Ascending aorta (tissue), 2 donors: Measurements from ENCODE around the gene CEP97. TPM values are rescaled to one million over a fixed set of nuclear protein-coding genes. Genes with fewer than 3 reads are reported as not detected.
A peak's percentile ranks its signal among the peaks of the same experiment; 100 is the strongest.
"Not testable (repeated sequence)": the region's sequence is repeated elsewhere in the genome, so short reads cannot be mapped to it uniquely, and the experiment has no call there.

Experiments used
- DNase-seq, 2 donors: peaks; one replicate each; pipeline ENCODE4 v3.0.0-alpha.2; 2019; ENCODE audit warnings: low spot score in 2 of 2
- H3K27ac ChIP-seq, 2 donors: fragments of 200-600 bp; sonication (generic); one replicate each; pipeline ENCODE4 v1.5.1; 2016 to 2017; ENCODE audit warnings: mild to moderate bottlenecking in 1 of 2
- H3K27me3 ChIP-seq: fragments of 200-600 bp; sonication (generic); one replicate; pipeline ENCODE4 v1.5.1; 2017
- H3K36me3 ChIP-seq, 2 donors: fragments of 200-600 bp; sonication (generic); one replicate each; pipeline ENCODE4 v1.5.1; 2016
- H3K4me1 ChIP-seq, 2 donors: fragments of 200-600 bp; sonication (generic); one replicate each; pipeline ENCODE4 v1.5.1; 2016 to 2017; ENCODE audit warnings: mild to moderate bottlenecking in 1 of 2
- H3K4me3 ChIP-seq, 2 donors: fragments of 200-600 bp; sonication (generic); one replicate each; pipeline ENCODE4 v1.5.1; 2016 to 2017; ENCODE audit warnings: mild to moderate bottlenecking in 1 of 2
- H3K9me3 ChIP-seq, 2 donors: fragments of 200-600 bp; sonication (generic); one replicate each; pipeline ENCODE4 v1.5.1; 2016
- intact Hi-C: fragments of 100-400 bp; cut with DNase I; formaldehyde crosslinking; loops from one replicate; pipeline ENCODE4 v1.15.1; 2023
- total RNA-seq: library from RNA; depleted of rRNA; stranded (reverse); fragments of >200 nt; gene quantifications from one replicate; pipeline ENCODE4 v1.1.0, GENCODE V29; 2016
- TF ChIP-seq, protein P1 (sequence below), 3 experiments: fragments of 200-600 bp in 2 of 3; fragments of 450-650 bp in 1 of 3; sonication (generic) in 2 of 3; IDR thresholded peaks; one replicate each; pipeline ENCODE4 v1.5.1; 2016 to 2019; ENCODE audit warnings: antibody characterized with exemption in 3 of 3, mild to moderate bottlenecking in 1 of 3, moderate library complexity in 1 of 3

The CEP97 gene
- total RNA-seq, 1 donor from 2014 or later: 1.3 TPM

DNA sequence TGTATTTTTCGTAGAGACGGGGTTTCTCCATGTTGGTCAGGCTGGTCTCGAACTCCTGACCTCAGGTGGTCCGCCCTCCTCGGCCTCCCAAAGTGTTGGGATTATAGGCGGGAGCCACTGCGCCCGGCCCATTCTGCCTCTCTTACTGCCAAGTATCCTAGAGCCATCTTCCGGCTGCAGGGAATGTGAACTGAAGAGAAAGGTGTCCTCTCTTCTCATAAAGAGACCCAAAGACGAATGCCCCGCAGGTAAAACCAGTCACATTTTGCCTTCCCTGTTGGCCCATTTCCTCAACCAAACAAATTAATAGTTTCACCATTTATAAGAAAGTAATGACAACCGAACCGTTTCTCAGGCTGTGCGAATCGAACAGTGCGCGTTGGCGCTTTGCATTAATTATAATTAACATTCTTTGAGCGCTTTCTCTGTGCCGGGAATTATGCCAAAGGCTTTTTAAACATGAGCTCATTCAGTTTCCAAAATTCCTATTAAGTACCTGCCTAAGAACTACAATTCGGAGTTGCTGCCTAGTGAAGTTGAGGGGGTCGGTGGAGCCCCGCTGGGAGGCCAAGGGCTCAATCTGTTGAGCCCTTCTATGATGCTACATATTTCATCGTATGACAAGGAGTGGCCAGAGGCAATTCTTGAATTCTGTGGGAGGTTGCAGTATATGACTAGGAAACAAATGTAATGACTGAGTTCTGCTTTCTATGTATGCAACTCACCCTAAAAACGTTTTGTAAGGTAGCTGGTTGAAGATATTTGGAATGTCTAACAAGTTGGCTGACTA is 37.1 kb upstream of the CEP97 start:
- Histone ChIP-seq H3K36me3 (peaks cover 15 to 33% of the 10 kb centered on the region in 2 donors), H3K4me1 (peaks cover 12 to 21% of the 10 kb centered on the region in 2 donors), H3K27me3 (no peaks in the 10 kb centered on the region), H3K4me3 (peak overlapping the region; percentile 72 to 75), H3K9me3 (no peaks in the 10 kb centered on the region), H3K27ac (peak overlapping the region; percentile 90 to 94)
- intact Hi-C loops: loop anchor here (2.0 kb wide), 1 partner anchor 37 kb away; the partner anchor contains the start of gene CEP97
- TF ChIP-seq, protein P1, sequence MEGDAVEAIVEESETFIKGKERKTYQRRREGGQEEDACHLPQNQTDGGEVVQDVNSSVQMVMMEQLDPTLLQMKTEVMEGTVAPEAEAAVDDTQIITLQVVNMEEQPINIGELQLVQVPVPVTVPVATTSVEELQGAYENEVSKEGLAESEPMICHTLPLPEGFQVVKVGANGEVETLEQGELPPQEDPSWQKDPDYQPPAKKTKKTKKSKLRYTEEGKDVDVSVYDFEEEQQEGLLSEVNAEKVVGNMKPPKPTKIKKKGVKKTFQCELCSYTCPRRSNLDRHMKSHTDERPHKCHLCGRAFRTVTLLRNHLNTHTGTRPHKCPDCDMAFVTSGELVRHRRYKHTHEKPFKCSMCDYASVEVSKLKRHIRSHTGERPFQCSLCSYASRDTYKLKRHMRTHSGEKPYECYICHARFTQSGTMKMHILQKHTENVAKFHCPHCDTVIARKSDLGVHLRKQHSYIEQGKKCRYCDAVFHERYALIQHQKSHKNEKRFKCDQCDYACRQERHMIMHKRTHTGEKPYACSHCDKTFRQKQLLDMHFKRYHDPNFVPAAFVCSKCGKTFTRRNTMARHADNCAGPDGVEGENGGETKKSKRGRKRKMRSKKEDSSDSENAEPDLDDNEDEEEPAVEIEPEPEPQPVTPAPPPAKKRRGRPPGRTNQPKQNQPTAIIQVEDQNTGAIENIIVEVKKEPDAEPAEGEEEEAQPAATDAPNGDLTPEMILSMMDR (IDR thresholded peaks at IDR 0.05): no peak
- no peak for DNase-seq

DNA sequence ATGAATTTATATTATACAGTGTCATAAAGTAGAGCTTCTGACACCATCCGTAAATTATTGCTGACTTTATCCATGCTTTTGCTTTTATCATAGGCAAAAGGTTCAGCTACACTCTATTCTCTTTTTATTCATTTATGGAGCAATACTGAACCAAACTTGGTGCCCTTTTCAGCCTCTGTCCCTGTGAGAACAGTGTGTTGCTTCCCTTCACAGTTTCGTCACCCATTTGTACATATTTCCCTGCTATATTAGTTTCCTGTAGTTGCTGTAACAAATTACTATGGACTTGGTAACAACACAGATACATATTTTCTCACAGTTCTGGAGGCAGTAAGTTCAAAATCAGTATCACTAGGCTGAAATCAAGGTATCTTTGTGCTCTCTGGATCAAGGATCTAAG is 35.1 kb upstream of the CEP97 start:
- TF ChIP-seq, protein P1 (IDR thresholded peaks at IDR 0.05): no peak
- Histone ChIP-seq H3K9me3 (no peaks in the 10 kb centered on the region), H3K36me3 (peaks cover under 1 to 14% of the 10 kb centered on the region in 2 donors), H3K27ac (no peak overlapping the region), H3K27me3 (no peaks in the 10 kb centered on the region), H3K4me3 (no peak overlapping the region), H3K4me1 (peaks cover 5 to 13% of the 10 kb centered on the region in 2 donors)
- intact Hi-C loops: no loop called here
- DNase-seq: no peak

DNA sequence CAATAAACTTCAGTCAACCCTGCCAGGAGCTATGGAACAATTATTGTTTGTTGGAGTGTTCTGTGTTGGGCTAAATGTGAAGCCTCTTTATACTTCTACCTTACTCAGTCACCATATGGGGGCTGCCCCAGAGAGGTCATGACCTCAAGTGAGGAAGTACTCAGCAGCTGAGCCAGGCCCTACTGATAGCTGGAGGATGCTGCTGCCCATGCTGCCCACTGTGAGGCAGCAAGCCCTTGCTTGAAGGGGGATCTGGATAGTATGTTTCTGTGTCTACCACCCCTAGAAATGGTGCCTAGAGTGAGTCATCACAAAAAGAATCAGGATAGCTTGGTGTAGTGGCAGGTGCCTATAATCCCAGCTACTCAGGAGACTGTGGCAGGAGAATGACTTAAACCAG is 33.4 kb upstream of the CEP97 start:
- H3K27ac ChIP-seq: no peak overlapping the region
- H3K27me3 ChIP-seq: no peaks in the 10 kb centered on the region
- intact Hi-C loops: no loop called here
- no peaks in the 10 kb centered on the region for H3K36me3 ChIP-seq
- TF ChIP-seq, protein P1 (IDR thresholded peaks at IDR 0.05): no peak
- no peaks in the 10 kb centered on the region for H3K4me1 ChIP-seq
- no peaks in the 10 kb centered on the region for H3K9me3 ChIP-seq
- no peak overlapping the region for H3K4me3 ChIP-seq
- no peak for DNase-seq

DNA sequence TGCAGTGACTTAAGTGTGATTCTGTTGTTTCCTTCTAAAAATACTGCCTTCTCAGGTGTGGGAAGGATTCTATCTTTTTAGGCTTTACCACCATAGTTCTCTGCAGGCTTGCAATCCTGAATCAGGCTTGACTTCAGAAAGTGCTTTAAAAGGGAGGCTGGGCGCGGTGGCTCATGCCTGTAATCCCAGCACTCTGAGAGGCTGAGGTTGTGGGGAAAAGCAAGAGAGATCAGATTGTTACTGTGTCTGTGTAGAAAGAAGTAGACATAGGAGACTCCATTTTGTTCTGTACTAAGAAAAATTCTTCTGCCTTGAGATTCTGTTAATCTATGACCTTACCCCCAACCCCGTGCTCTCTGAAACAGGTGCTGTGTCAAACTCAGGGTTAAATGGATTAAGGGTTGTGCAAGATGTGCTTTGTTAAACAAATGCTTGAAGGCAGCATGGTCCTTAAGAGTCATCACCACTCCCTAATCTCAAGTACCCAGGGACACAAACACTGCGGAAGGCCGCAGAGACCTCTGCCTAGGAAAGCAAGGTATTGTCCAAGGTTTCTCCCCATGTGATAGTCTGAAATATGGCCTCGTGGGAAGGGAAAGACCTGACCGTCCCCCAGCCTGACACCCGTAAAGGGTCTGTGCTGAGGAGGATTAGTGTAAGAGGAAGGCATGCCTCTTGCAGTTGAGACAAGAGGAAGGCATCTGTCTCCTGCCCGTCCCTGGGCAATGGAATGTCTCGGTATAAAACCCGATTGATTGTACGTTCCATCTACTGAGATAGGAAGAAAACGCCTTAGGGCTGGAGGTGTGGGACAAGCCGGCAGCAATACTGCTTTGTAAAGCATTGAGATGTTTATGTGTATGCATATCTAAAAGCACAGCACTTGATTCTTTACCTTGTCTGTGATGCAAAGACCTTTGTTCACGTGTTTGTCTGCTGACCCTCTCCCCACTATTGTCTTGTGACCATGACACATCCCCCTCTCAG is 32.4 kb upstream of the CEP97 start:
- H3K27me3 ChIP-seq, DNase-seq, intact Hi-C loops, H3K36me3 ChIP-seq, H3K4me1 ChIP-seq, H3K4me3 ChIP-seq, H3K9me3 ChIP-seq, H3K27ac ChIP-seq: not testable (repeated sequence)

DNA sequence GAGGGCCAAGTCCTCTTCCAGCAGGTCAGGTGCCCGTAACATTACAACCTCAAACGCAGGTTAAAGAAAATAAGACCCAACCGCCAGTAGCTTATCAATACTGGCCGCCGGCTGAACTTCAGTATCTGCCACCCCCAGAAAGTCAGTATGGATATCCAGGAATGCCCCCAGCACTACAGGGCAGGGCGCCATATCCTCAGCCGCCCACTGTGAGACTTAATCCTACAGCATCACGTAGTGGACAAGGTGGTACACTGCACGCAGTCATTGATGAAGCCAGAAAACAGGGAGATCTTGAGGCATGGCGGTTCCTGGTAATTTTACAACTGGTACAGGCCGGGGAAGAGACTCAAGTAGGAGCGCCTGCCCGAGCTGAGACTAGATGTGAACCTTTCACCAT is 30.9 kb upstream of the CEP97 start:
- DNase-seq, H3K27ac ChIP-seq, H3K27me3 ChIP-seq, H3K36me3 ChIP-seq, intact Hi-C loops, H3K9me3 ChIP-seq, H3K4me3 ChIP-seq, H3K4me1 ChIP-seq: not testable (repeated sequence)
- TF ChIP-seq, protein P1 (IDR thresholded peaks at IDR 0.05): peak; percentile 28 to 39 (median 39)

DNA sequence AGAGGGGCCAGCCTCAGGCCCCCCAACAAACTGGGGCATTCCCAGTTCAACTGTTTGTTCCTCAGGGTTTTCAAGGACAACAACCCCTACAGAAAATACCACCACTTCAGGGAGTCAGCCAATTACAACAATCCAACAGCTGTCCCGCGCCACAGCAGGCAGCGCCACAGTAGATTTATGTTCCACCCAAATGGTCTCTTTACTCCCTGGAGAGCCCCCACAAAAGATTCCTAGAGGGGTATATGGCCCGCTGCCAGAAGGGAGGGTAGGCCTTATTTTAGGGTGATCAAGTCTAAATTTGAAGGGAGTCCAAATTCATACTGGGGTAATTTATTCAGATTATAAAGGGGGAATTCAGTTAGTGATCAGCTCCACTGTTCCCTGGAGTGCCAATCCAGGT is 29.6 kb upstream of the CEP97 start:
- DNase-seq, intact Hi-C loops, H3K4me3 ChIP-seq, H3K27me3 ChIP-seq, H3K4me1 ChIP-seq, H3K9me3 ChIP-seq, H3K36me3 ChIP-seq, H3K27ac ChIP-seq: not testable (repeated sequence)
